Hematopoietic multipotent progenitor cell treated with erythropoietin and hydrocortisone succinate and interleukin-3 and kit ligand, for 15 days (in vitro differentiated cells): Measurements from ENCODE around the gene RPS8.
"Not testable (repeated sequence)": the region's sequence is repeated elsewhere in the genome, so short reads cannot be mapped to it uniquely, and the experiment has no call there.

Experiments used
- DNase-seq: peaks from one replicate; pipeline ENCODE4 v3.0.0-alpha.2; 2015; ENCODE audit warnings: low spot score

Gene RPS8

GRCh38 chr1:44803062-44803311 lies 27.6 kb downstream of the RPS8 start:
- DNase-seq: no peak

DNA sequence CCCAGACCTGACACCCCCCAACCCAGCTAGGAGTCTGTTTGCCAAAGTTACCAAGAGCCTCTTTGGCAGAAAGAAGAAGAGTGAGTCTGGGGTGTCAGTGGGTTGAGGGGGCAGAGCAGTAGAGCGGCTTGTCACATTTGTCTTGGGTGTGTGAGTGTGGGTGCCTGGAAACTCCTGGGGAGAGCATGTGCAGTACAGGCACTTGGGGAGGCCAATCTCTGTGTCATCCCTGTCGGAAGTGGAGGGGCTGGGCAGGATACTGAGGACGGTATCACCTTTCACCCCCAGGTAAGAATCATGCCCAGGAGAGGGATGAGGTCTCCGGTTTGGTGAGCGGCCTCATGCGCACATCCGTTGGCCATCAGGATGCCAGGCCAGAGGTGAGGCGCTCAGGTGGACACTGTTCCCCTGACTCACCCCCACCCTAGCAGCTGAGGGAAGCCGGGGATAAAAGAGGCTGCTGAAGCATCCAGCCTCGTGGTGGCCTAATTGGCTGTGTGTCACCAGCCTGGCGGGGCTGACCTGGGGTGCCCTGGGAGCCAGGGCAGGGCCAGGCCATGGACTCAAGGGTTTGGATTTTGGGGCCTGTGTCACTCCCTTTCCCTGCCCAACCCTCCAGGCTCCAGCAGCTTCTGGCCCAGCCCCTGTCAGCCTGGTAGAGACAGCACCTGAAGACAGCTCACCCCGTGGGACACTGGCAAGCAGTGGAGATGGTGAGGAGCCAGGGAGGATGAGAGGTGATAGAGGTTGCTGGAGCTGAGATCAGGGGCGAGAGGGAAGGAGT lies 28.2 kb downstream of the RPS8 start:
- no peak for DNase-seq

GRCh38 chr1:44805311-44806024 lies 30.1 kb downstream of the RPS8 start:
- DNase-seq: no peak

DNA sequence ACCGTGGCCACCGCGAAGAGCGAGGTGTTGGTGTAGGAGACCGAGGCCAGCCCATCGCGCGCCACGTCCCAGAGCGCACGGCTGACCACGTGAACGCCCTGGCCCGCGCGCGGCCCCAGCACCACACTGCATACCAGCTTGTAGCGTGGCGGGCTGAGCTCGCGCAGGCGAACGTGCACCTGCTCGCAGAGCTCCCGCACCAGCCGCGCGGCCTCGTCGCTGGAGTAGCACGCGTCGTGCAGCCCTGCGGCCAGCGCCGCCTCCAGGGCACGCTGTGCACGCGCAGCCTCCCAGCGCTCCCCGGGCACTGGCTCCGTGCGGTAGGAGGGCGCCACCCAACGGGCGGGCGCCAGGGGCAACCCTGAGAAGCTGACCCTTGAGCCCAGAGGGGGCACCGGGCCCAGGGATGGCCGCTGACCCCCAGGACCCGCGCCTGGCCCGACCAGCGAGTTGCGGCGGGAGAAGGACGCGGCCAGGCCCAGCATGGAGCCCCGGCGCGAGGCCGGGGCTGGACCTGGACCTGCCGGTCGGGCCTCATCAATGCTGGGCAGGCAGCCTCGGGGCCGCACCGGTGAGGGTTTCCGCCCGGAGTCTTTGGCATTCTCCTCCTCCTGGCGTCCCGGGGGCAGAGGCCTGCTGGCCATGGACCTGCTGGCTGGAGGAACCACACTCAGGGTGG lies 30.8 kb downstream of the RPS8 start:
- DNase-seq: no peak

- no peak for DNase-seq
Measured at GRCh38 chr1:44806704-44807363, 31.5 kb downstream of the RPS8 start, which contains the start of gene DYNLT4. DYNLT4 (minus strand) TSS chr1:44807351; CDS start chr1:44806668, 683 bp downstream.

DNA sequence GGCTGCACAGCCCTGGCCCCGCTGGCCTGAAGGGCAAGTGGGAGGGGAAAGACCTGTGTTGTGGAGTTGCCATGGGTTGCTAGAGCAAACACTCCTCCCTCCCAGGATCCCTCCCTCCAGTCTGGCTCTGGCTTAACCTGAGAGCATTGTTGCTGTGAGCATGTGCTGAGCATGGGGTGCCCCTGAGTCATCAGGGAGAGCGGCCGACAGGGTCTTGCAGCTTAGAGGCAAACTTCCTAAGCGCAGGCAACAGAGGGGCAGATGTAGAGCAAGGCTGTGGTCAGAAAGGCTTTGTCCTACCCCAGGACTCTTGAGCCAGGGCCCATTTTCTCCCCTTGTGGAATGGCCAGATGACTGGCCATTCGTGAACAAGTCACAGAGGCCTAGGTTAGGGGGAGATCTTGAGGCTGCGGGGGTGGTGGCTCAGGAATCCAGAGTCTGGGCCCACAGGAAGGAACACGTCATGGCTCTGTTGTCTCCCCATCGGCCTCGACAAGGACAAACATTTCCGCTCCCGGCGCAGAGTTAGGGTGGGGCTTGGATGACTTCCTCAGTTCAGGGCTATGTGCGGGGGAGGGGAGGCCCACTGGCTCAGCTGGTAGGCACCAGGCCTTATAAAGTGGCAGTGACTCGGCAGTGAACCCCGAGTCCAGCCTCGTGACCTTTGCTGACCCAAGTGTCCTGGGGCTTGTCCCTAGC lies 32.2 kb downstream of the RPS8 start:
- peak; percentile 83 for DNase-seq

DNA sequence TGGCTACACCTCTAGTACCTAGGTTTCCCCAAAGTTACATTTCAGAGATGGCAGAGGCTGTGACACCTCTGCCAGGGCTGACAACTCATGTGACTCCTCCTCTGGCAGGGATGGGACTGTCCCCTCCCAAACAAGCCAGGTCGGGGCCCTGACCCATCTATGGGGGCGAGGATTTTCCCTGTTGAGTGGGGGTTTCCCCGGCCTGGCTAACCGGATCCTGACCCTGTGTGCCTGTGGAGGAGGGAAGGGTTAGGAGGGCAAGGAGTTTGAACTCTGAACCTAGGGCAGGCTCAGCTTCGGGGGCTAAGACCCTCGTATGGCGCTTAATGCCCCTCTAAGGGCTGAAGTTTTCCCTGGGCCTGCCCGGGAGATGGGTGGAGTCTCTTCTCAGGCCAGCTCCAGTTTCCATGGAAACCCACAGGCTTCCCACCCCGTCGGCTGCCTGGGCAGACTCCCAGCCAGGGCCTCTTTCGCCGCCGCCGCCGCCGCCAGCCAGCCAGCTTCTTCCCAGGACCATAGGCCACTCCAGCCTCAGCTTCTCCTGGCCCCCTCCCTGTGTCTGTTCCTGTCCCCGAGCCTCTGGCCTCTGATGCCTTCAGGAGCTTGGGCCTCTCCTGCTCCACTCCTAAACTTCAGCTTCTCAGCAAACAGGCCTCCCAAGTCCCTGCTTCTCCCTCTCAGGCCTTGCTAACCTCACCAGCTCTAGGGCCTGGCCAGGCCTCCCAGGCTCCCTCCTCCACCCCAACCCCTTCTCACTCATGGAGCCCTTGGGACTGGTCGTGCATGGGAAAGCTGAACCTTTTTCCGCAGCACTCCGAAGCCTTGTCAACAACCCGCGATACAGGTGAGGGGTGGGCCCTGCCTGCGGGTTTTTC lies 33.0 kb downstream of the RPS8 start, which contains the start of gene BTBD19:
TSS of gene BTBD19 (plus strand) at position 461 of the 875 bp plus-strand sequence. CDS start at position 759, 298 bp downstream.
- peak; percentile 76 for DNase-seq

- DNase-seq: no peak
Measured at GRCh38 chr1:44808938-44809917, 33.9 kb downstream of the RPS8 start.

- peak; percentile 57 for DNase-seq
Measured at GRCh38 chr1:44810101-44810761, 34.9 kb downstream of the RPS8 start.

DNA sequence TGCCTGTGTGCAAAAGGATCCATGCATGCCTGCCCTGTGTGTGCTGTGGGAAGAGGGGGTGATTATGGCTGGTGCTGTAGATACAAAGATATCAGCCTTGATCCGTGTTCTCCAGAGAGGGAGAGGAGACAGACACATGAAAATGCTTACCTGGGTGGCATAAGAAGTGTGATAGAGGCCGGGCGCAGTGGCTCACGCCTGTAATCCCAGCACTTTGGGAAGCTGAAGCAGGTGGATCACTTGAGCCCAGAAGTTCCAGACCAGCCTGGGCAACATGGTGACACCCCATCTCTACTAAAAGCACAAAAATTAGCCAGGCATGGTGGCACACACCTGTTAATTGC lies 35.4 kb downstream of the RPS8 start:
- not testable (repeated sequence) for DNase-seq

DNA sequence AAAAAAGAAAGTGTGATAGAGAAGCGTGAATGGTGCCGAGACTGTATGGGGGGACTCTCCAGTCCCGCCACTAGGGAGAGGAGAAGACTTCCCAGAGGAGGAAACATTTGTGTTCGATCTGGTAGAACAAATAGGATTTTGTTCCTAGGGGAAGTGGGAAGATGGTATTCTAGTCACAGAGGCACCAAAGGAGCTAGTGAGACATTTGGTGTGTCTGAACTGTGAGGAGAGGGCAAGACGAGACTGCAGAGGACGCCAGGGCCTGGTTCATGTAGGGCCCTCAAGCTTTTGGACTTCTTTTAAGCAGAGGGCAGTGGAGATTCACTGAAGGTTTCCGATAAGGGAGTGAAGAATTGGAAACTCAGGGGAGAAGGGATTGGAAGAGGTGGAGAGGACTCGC lies 35.9 kb downstream of the RPS8 start:
- DNase-seq: no peak

DNA sequence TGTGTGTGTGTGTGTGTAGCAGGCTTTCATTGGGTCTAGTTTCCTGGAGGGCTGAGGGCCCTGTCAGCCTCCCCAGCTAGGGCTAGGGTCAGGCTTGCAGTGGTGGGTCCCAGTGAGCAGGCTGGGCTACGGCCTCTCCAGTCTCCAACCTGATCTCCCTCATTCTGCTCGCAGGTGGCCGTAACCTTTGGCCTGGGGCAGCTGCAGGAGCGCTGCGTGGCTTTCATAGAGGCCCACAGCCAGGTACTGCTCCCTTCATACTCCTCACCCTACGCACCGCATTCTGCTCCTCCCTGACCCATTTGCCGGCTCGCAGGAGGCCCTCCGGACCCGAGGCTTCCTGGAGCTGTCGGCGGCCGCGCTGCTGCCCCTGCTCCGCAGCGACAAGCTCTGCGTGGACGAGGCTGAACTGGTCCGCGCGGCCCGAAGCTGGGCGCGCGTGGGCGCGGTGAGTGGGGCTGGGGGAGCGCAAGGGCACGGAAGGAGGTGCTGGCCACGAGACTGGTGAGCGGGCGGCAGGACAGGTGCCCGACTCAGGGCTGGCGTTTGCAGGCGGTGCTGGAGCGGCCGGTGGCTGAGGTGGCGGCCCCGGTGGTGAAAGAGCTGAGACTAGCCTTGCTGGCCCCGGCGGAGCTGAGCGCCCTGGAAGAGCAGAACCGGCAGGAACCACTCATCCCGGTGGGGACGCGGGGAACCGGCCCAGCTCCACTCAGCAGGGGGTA lies 37.6 kb downstream of the RPS8 start:
- DNase-seq: no peak

GRCh38 chr1:44815926-44816325 lies 40.6 kb downstream of the RPS8 start:
- not testable (repeated sequence) for DNase-seq

DNA sequence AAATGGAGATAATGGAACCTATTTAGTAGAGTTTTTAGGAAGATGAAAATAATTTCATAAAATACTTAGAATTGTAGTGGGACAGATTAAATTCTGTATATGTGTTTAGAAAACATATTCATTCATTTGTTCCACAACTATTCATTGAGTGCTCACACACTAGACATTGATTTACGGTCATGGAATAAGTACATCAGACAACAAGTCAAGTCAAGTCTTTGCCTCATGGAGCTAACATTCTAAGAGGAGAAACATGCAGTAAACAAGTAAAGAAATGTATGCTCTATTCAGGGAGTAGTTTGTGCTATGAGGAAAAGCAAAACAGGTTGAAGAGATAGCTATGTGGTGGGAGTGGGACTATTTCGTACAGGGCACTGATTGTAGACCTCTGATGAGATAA lies 42.0 kb downstream of the RPS8 start:
- DNase-seq: no peak

DNA sequence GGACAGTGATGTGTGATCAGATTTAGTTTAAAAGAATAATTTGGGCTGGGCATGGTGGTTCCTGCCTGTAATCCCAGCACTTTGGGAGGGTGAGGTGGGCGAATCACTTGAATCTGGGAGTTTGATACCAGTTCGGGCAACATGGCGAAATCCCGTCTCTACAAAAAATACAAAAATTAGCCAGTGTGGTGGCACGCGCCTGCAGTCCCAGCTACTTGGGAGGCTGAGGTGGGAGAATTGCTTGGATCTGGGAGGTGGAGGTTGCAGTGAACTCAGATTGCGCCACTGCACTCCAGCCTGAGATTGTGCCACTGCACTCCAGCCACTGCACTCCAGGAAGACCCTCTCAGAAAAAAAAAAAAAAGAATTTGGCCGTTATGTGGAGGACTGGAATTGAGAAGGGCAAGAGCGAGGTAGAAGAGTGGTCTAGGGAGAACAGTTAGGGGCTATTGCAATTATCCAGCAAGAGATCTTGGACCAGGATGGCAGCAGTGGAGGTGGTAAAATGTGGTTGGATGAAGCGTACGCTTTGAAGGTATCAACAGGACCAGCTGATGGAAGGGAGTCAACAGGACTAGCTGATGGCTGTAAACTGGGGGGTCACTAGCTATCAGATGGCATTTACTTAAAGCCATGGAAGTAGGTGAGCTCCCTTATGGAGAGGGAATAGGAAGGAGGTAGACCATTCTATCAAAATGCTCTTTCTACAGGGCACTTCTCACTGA lies 42.6 kb downstream of the RPS8 start:
- DNase-seq: no peak

- no peak for DNase-seq
Measured at GRCh38 chr1:44819196-44819607, 43.9 kb downstream of the RPS8 start.

DNA sequence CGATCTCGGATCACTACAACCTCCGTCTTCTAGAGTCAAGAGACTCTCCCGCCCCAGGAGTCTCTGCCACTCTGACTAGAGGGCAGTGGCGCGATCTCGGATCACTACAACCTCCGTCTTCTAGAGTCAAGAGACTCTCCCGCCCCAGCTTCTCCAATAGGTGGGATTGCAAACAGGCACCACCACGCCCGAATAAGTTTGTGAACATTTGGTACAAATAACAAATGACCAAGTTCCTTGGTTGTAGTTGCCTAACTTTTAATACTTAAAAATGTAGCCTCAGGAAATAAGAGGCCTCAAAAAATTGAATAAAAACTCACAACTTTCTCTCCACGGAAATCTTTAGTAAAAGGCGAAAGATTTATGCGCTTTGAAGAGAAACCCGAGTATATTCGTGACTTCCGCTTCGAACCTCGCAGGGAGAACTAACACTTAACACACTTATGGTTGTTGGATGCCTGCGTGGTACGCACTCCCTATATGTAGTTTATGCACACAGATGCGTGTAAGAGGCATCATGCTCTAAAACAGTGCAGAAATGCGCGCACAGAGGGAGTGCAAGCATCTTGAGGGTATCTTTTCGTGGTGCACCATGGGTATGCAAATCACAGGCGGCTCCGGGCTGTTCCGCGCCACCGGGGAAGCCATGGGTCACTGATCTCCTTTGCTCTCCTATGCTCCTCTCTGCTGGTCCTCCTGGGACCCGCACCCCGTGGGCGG lies 44.4 kb downstream of the RPS8 start:
- DNase-seq: peak; percentile 75
